ENCODE data around the gene CCDC201.

CCDC201 gene

GRCh38 chr7:45892407-45893035 is 19.6 kb upstream of the CCDC201 start:
- DNase-seq = no peak

GRCh38 chr7:45891462-45892402 is 18.9 kb upstream of the CCDC201 start:
- DNase-seq = no peak

GRCh38 chr7:45890902-45891461 is 18.1 kb upstream of the CCDC201 start:
- DNase-seq = peak; percentile 38

- DNase-seq = no peak
Measured at GRCh38 chr7:45890125-45890901, 17.4 kb upstream of the CCDC201 start.

- DNase-seq = no peak
Measured at GRCh38 chr7:45889367-45890067, 16.6 kb upstream of the CCDC201 start.

- no peak for DNase-seq
Measured at GRCh38 chr7:45888993-45889366, 16.1 kb upstream of the CCDC201 start.

- DNase-seq = no peak
Measured at GRCh38 chr7:45888185-45888992, 15.5 kb upstream of the CCDC201 start, which contains the start of gene IGFBP1. IGFBP1 (plus strand) TSS chr7:45888488; CDS start chr7:45888653, 165 bp downstream.

GRCh38 chr7:45886931-45887667 is 14.2 kb upstream of the CCDC201 start:
- DNase-seq = no peak

- DNase-seq = no peak
Measured at GRCh38 chr7:45885264-45885882, 12.5 kb upstream of the CCDC201 start.

- no peak for DNase-seq
Measured at GRCh38 chr7:45884136-45884535, 11.3 kb upstream of the CCDC201 start.

GRCh38 chr7:45882465-45882810 is 9.6 kb upstream of the CCDC201 start:
- DNase-seq = no peak

GRCh38 chr7:45881759-45882464 is 9.0 kb upstream of the CCDC201 start:
- no peak for DNase-seq

GRCh38 chr7:45881280-45881758 is 8.4 kb upstream of the CCDC201 start:
- no peak for DNase-seq

GRCh38 chr7:45880433-45880860 is 7.6 kb upstream of the CCDC201 start:
- DNase-seq = no peak

GRCh38 chr7:45878457-45879144 is 5.7 kb upstream of the CCDC201 start:
- no peak for DNase-seq

- no peak for DNase-seq
Measured at GRCh38 chr7:45876519-45876918, 3.6 kb upstream of the CCDC201 start.

GRCh38 chr7:45874408-45875131 is 1.7 kb upstream of the CCDC201 start:
- no peak for DNase-seq

GRCh38 chr7:45873355-45873754 is 473 bp upstream of the CCDC201 start:
- DNase-seq = no peak

All from hematopoietic multipotent progenitor cell treated with erythropoietin and hydrocortisone succinate and interleukin-3 and kit ligand, for 8 days (in vitro differentiated cells).